Keratinocyte (primary cell): ENCODE measurements around the gene PER2. TPM values are rescaled to one million over a fixed set of nuclear protein-coding genes. Genes with fewer than 3 reads are reported as not detected.

Experiments used
- DNase-seq: peaks from one replicate; pipeline ENCODE4 v3.0.0-alpha.2; 2011; ENCODE audit warnings: low read depth, missing footprints, low spot score
- FAIRE-seq: peaks from 2 replicates; lab custom pipeline; 2011; peaks lifted over from hg19 to GRCh38; lab: Jason Lieb, UNC
- H2AFZ ChIP-seq: 2 replicates; pipeline ENCODE4 v1.6.0; 2012; ENCODE audit warnings: low read length, control low read depth, inconsistent platforms; ENCODE audit not compliant: control insufficient read depth
- H3K27ac ChIP-seq: 2 replicates; pipeline ENCODE4 v1.5.1; 2011; ENCODE audit warnings: low read length; ENCODE audit not compliant: control insufficient read depth, insufficient read depth
- H3K27me3 ChIP-seq: 3 replicates; pipeline ENCODE4 v1.6.0; 2011; ENCODE audit warnings: low read length; ENCODE audit not compliant: control insufficient read depth, insufficient read depth; ENCODE audit errors: extremely low read depth
- H3K36me3 ChIP-seq, 2 experiments: 2 replicates in 1 of 2; 3 replicates in 1 of 2; pipeline ENCODE4 v1.5.1; 2011; ENCODE audit warnings: low read length in 2 of 2, mild to moderate bottlenecking in 1 of 2; ENCODE audit not compliant: control insufficient read depth in 2 of 2, insufficient read depth in 2 of 2; ENCODE audit errors: extremely low read depth in 1 of 2
- H3K4me1 ChIP-seq: 3 replicates; pipeline ENCODE4 v1.5.1; 2011; ENCODE audit warnings: low read length; ENCODE audit not compliant: control insufficient read depth, insufficient read depth; ENCODE audit errors: extremely low read depth
- H3K4me2 ChIP-seq: 3 replicates; pipeline ENCODE4 v1.6.0; 2011; ENCODE audit warnings: low read depth, low read length; ENCODE audit not compliant: control insufficient read depth, insufficient read depth; ENCODE audit errors: extremely low read depth
- H3K4me3 ChIP-seq, 3 experiments: fragments of 200-600 bp in 1 of 3; sonication (generic) in 1 of 3; 2 replicates in 2 of 3; 3 replicates in 1 of 3; pipeline ENCODE4 v1.5.1; 2011 to 2016; ENCODE audit warnings: low read length in 3 of 3, mild to moderate bottlenecking in 3 of 3, control low read depth in 2 of 3, inconsistent platforms in 1 of 3, low read depth in 1 of 3, mixed read lengths in 1 of 3, mixed run types in 1 of 3, moderate library complexity in 1 of 3; ENCODE audit not compliant: control insufficient read depth in 2 of 3, insufficient read depth in 2 of 3; ENCODE audit errors: extremely low read depth in 1 of 3
- H3K79me2 ChIP-seq: 2 replicates; pipeline ENCODE4 v1.6.0; 2012; ENCODE audit warnings: low read length; ENCODE audit not compliant: control insufficient read depth, insufficient read depth
- H3K9ac ChIP-seq: 3 replicates; pipeline ENCODE4 v1.6.0; 2011; ENCODE audit warnings: low read length; ENCODE audit not compliant: control insufficient read depth, insufficient read depth; ENCODE audit errors: extremely low read depth
- H3K9me1 ChIP-seq: 3 replicates; pipeline ENCODE4 v1.6.0; 2011; ENCODE audit warnings: low read length; ENCODE audit not compliant: control insufficient read depth, insufficient read depth; ENCODE audit errors: extremely low read depth
- H3K9me3 ChIP-seq: 2 replicates; pipeline ENCODE4 v1.5.1; 2012; ENCODE audit warnings: low read depth, low read length; ENCODE audit not compliant: control insufficient read depth
- H4K20me1 ChIP-seq: 3 replicates; pipeline ENCODE4 v1.6.0; 2011; ENCODE audit warnings: low read length; ENCODE audit not compliant: control insufficient read depth, insufficient read depth; ENCODE audit errors: extremely low read depth
- CTCF ChIP-seq, 3 experiments: IDR thresholded peaks in 1 of 3; conservative IDR thresholded peaks in 1 of 3; optimal IDR thresholded peaks in 1 of 3; 2 replicates in 2 of 3; 3 replicates in 1 of 3; pipeline versions ENCODE3 to v1.5.1; 2011; ENCODE audit warnings: low read length in 3 of 3, mild to moderate bottlenecking in 3 of 3, moderate library complexity in 2 of 3, control low read depth in 1 of 3, inconsistent platforms in 1 of 3; ENCODE audit not compliant: insufficient read depth in 2 of 3; ENCODE audit errors: extremely low read depth in 1 of 3
- EZH2 ChIP-seq: IDR thresholded peaks from one replicate; pipeline ENCODE4 v1.6.1; 2012; ENCODE audit warnings: inconsistent platforms, mild to moderate bottlenecking, low read length, moderate library complexity
- dilution Hi-C: fragments of 300-500 bp; cut with MboI; formaldehyde crosslinking; loops from one replicate; pipeline ENCODE4 v1.7.0; 2020; ENCODE audit warnings: low sequenced_read_pairs; ENCODE audit not compliant: extremely low pct_ligation_motif_present
- polyA plus RNA-seq, 5 experiments: library from polyadenylated mRNA; depleted of rRNA in 3 of 5; stranded (reverse) in 3 of 5; stranded (forward) in 1 of 5; unstranded in 1 of 5; fragments of >200 nt; gene quantifications; 1 replicate in 1 of 5; 2 replicates in 3 of 5; 3 replicates in 1 of 5; pipeline versions ENCODE4 v1.2.1 to v1.2.3, GENCODE V29; 2011 to 2012; ENCODE audit warnings: missing spikeins in 2 of 5, low read depth in 1 of 5, low replicate concordance in 1 of 5

Gene PER2
- polyA plus RNA-seq, 1 donor (not counting 4 experiments of a cell fraction or from before 2014, with no cell fraction given) = 1.6 TPM

- Histone ChIP-seq H3K4me3 (no peak overlapping the region), H3K27me3 (peaks cover 34% of the 10 kb centered on the region), H3K9me1 (no peaks in the 10 kb centered on the region), H3K79me2 (no peaks in the 10 kb centered on the region), H3K9me3 (no peaks in the 10 kb centered on the region), H3K4me2 (no peak overlapping the region), H2AFZ (no peak overlapping the region), H3K27ac (no peak overlapping the region), H4K20me1 (no peaks in the 10 kb centered on the region), H3K36me3 (no peaks in the 10 kb centered on the region), H3K4me1 (peaks cover 3% of the 10 kb centered on the region), H3K9ac (no peak overlapping the region)
- dilution Hi-C loops = no loop called here
- TF ChIP-seq CTCF (optimal IDR thresholded peaks at IDR 0.05 in 1 of 3, IDR thresholded peaks at IDR 0.05 in 1 of 3, conservative IDR thresholded peaks at IDR 0.05 in 1 of 3; ENCODE audit: extremely low read depth in 1 of 3, insufficient read depth in 2 of 3, low read length in 3 of 3) (no peak), EZH2 (no peak)
- DNase-seq (no peak), FAIRE-seq (no peak)
Observed at GRCh38 chr2:238225911-238226697, 62.3 kb downstream of the PER2 start.

- no peak overlapping the region for H3K9ac ChIP-seq
- H3K9me1 ChIP-seq = no peaks in the 10 kb centered on the region
- no peak overlapping the region for H3K4me3 ChIP-seq
- no peak for TF ChIP-seq EZH2
- TF ChIP-seq CTCF (optimal IDR thresholded peaks at IDR 0.05 in 1 of 3, IDR thresholded peaks at IDR 0.05 in 1 of 3, conservative IDR thresholded peaks at IDR 0.05 in 1 of 3; ENCODE audit: extremely low read depth in 1 of 3, insufficient read depth in 2 of 3, low read length in 3 of 3) = no peak
- H3K9me3 ChIP-seq = no peaks in the 10 kb centered on the region
- no peak overlapping the region for H3K4me2 ChIP-seq
- peaks cover 3% of the 10 kb centered on the region for H3K4me1 ChIP-seq
- H3K27me3 ChIP-seq = peaks cover 27% of the 10 kb centered on the region
- no peak for FAIRE-seq
- H3K27ac ChIP-seq = no peak overlapping the region
- H3K36me3 ChIP-seq = no peaks in the 10 kb centered on the region
- H3K79me2 ChIP-seq = no peaks in the 10 kb centered on the region
- DNase-seq = no peak
- no peak overlapping the region for H2AFZ ChIP-seq
- H4K20me1 ChIP-seq = no peaks in the 10 kb centered on the region
- dilution Hi-C loops = no loop called here
Observed at GRCh38 chr2:238225121-238225520, 63.3 kb downstream of the PER2 start.
